GM23338 (cell line): ENCODE data around the gene TUBGCP2. TPM values are rescaled to one million over a fixed set of nuclear protein-coding genes. Genes with fewer than 3 reads are reported as not detected.

Experiments
- ATAC-seq: fragments of 200-7000 bp; cut with Tn5 transposase; 3 replicates; pipeline ENCODE4 v1.9.1; 2020
- DNase-seq: peaks from one replicate; pipeline ENCODE4 v3.0.0-alpha.2; 2015; ENCODE audit warnings: low spot score
- H2AFZ ChIP-seq: fragments of 200-600 bp; sonication (generic); 2 replicates; pipeline ENCODE4 v1.8.0; 2016; ENCODE audit warnings: antibody characterized with exemption, mild to moderate bottlenecking, moderate library complexity
- H3F3A ChIP-seq: fragments of 200-600 bp; sonication (generic); replicated peaks from 2 replicates; pipeline ENCODE4 v1.8.0; 2017; ENCODE audit warnings: antibody characterized with exemption, mixed run types, low read depth
- H3K27ac ChIP-seq: fragments of 200-600 bp; sonication (generic); 2 replicates; pipeline ENCODE4 v1.6.1; 2016; ENCODE audit warnings: low read depth
- H3K27me3 ChIP-seq: fragments of 200-600 bp; sonication (generic); 2 replicates; pipeline ENCODE4 v1.8.0; 2016; ENCODE audit warnings: mild to moderate bottlenecking, mixed run types, moderate library complexity; ENCODE audit not compliant: insufficient read depth
- H3K36me3 ChIP-seq: fragments of 200-600 bp; sonication (generic); 2 replicates; pipeline ENCODE4 v1.8.0; 2016; ENCODE audit warnings: mild to moderate bottlenecking; ENCODE audit not compliant: insufficient read depth
- H3K4me1 ChIP-seq: fragments of 200-600 bp; sonication (generic); 2 replicates; pipeline ENCODE4 v1.8.0; 2016; ENCODE audit warnings: mild to moderate bottlenecking, moderate library complexity; ENCODE audit not compliant: insufficient read depth
- H3K4me2 ChIP-seq: fragments of 200-600 bp; sonication (generic); 2 replicates; pipeline ENCODE4 v1.7.1; 2017; ENCODE audit warnings: mixed run types
- H3K4me3 ChIP-seq: fragments of 200-600 bp; sonication (generic); 2 replicates; pipeline ENCODE4 v1.6.1; 2016; ENCODE audit warnings: mixed run types
- H3K79me2 ChIP-seq: fragments of 200-600 bp; sonication (generic); replicated peaks from 2 replicates; pipeline ENCODE4 v1.8.0; 2017; ENCODE audit warnings: mild to moderate bottlenecking; ENCODE audit not compliant: insufficient read depth
- H3K9me2 ChIP-seq: fragments of 200-600 bp; sonication (generic); 2 replicates; pipeline ENCODE4 v1.8.0; 2017; ENCODE audit not compliant: insufficient read depth
- H4K20me1 ChIP-seq: fragments of 200-600 bp; sonication (generic); replicated peaks from 2 replicates; pipeline ENCODE4 v1.8.0; 2017; ENCODE audit warnings: mild to moderate bottlenecking; ENCODE audit not compliant: insufficient read depth
- H3K27ac Mint-ChIP-seq: 2 replicates; pipeline ENCODE4 v1.8.0; 2020; ENCODE audit warnings: inconsistent platforms, mild to moderate bottlenecking, moderate library complexity, mixed read lengths
- H3K27me3 Mint-ChIP-seq: 3 replicates; pipeline ENCODE4 v1.8.0; 2022; ENCODE audit warnings: low read depth, mild to moderate bottlenecking, moderate library complexity, mixed read lengths, inconsistent platforms; ENCODE audit not compliant: insufficient read depth, poor library complexity
- H3K36me3 Mint-ChIP-seq: 3 replicates; pipeline ENCODE4 v1.8.0; 2021; ENCODE audit warnings: low read depth, mild to moderate bottlenecking, inconsistent platforms, moderate library complexity, mixed read lengths
- H3K4me1 Mint-ChIP-seq: 3 replicates; pipeline ENCODE4 v1.8.0; 2020; ENCODE audit warnings: mild to moderate bottlenecking, inconsistent platforms, mixed read lengths
- H3K4me3 Mint-ChIP-seq: 3 replicates; pipeline ENCODE4 v1.8.0; 2021; ENCODE audit warnings: moderate library complexity, mild to moderate bottlenecking, inconsistent platforms, mixed read lengths
- H3K9me3 Mint-ChIP-seq: 3 replicates; pipeline ENCODE4 v1.8.0; 2020; ENCODE audit warnings: moderate library complexity, mild to moderate bottlenecking, inconsistent platforms, mixed read lengths
- CREB1 ChIP-seq: fragments of 250-450 bp; sonication (Bioruptor Pico); IDR thresholded peaks from 2 replicates; pipeline ENCODE4 v1.5.0; 2020; ENCODE audit warnings: low read depth, mild to moderate bottlenecking, moderate library complexity
- EZH2 ChIP-seq: fragments of 200-600 bp; sonication (generic); IDR thresholded peaks from one replicate; pipeline ENCODE4 v1.8.0; 2017; ENCODE audit warnings: antibody characterized with exemption, mild to moderate bottlenecking, low read depth; ENCODE audit not compliant: unreplicated experiment
- EZH2phosphoT487 ChIP-seq: fragments of 200-600 bp; sonication (generic); IDR thresholded peaks from one replicate; pipeline ENCODE4 v1.8.1; 2018; ENCODE audit warnings: antibody characterized with exemption; ENCODE audit not compliant: unreplicated experiment
- JUNB ChIP-seq: IDR thresholded peaks from one replicate; pipeline ENCODE4 v1.6.1; 2016; ENCODE audit warnings: antibody characterized with exemption; ENCODE audit not compliant: unreplicated experiment
- NANOG ChIP-seq: IDR thresholded peaks from 2 replicates; pipeline ENCODE4 v1.6.1; 2016; ENCODE audit warnings: antibody characterized with exemption, borderline replicate concordance
- POLR2AphosphoS5 ChIP-seq: IDR thresholded peaks from 2 replicates; pipeline ENCODE4 v1.6.1; 2016; ENCODE audit warnings: antibody characterized with exemption, low read depth
- REST ChIP-seq: IDR thresholded peaks from one replicate; pipeline ENCODE4 v1.6.1; 2018; ENCODE audit warnings: antibody characterized with exemption; ENCODE audit not compliant: unreplicated experiment
- STAT1 ChIP-seq: IDR thresholded peaks from one replicate; pipeline ENCODE4 v1.6.1; 2016; ENCODE audit warnings: antibody characterized with exemption; ENCODE audit not compliant: unreplicated experiment
- ZNF114 ChIP-seq: fragments of 250-450 bp; sonication (Bioruptor Pico); IDR thresholded peaks from 2 replicates; pipeline ENCODE4 v1.5.0; 2020; ENCODE audit warnings: mild to moderate bottlenecking, moderate library complexity
- ZNF331 ChIP-seq: fragments of 250-450 bp; sonication (Bioruptor Pico); IDR thresholded peaks from 2 replicates; pipeline ENCODE4 v1.5.0; 2020; ENCODE audit warnings: low read depth, mild to moderate bottlenecking, moderate library complexity
- ZNF462 ChIP-seq: fragments of 250-450 bp; sonication (Bioruptor Pico); IDR thresholded peaks from 2 replicates; pipeline ENCODE4 v1.5.0; 2020; ENCODE audit warnings: mild to moderate bottlenecking, moderate library complexity
- polyA plus RNA-seq: library from polyadenylated mRNA; unstranded; fragments of >200 nt; fragmentation: Nextera tagmentation; extraction: Ambion mirVana; gene quantifications from 2 replicates; pipeline ENCODE4 v1.2.1, GENCODE V29; 2016
- total RNA-seq: library from RNA; depleted of rRNA; stranded (reverse); fragments of >200 nt; shearing (Covaris generic); gene quantifications from 2 replicates; pipeline ENCODE4 v1.2.3, GENCODE V29; 2014
- TF ChIP-seq, protein P1 (sequence below), 2 experiments: fragments of 200-600 bp in 1 of 2; sonication (generic) in 1 of 2; conservative IDR thresholded peaks; 2 replicates each; pipeline versions ENCODE4 v1.5.1 to v1.6.1; 2016 to 2017; ENCODE audit warnings: antibody characterized with exemption in 2 of 2, low read depth in 2 of 2, mild to moderate bottlenecking in 2 of 2, moderate library complexity in 1 of 2
- TF ChIP-seq, protein P2 (sequence below): IDR thresholded peaks from 2 replicates; pipeline ENCODE4 v1.6.1; 2016; ENCODE audit warnings: antibody characterized with exemption

Gene TUBGCP2
- total and polyA plus RNA-seq, 2 experiments from 2014 or later = 59.6 to 67.7 TPM

DNA sequence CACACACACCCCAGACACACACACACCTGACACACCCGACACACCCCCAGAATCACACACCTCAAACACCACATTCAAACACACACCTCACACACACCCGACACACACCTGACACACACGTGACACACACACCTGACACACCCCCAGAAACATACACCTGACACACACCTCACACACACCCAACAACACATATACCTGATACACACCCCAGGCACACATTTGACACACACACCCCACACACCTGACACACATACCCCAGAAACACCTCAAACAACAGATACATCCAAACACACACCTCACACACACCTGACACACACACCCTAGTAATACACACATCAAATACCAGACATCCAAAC is 28.7 kb upstream of the TUBGCP2 start:
- Mint-ChIP-seq H3K27ac (no peak overlapping the region), H3K4me1 (no peaks in the 10 kb centered on the region; the same call in 2 of the 3 replicates), H3K9me3 (peaks cover 19% of the 10 kb centered on the region), H3K36me3 (no peaks in the 10 kb centered on the region; the same call in 1 of the 3 replicates), H3K4me3 (no peak overlapping the region), H3K27me3 (peaks cover 34% of the 10 kb centered on the region)
- H3K4me1 ChIP-seq = no peaks in the 10 kb centered on the region
- H3F3A ChIP-seq = 0 out of 2 replicates have a peak, but pooled peaks cover 3% of the 10 kb centered on the region
- H2AFZ ChIP-seq = no peak overlapping the region
- DNase-seq = no peak
- no peaks in the 10 kb centered on the region for H3K9me2 ChIP-seq
- ATAC-seq = no peak
- TF ChIP-seq ZNF114 (CRISPR knock-in tag) (no peak), EZH2phosphoT487 (no peak), REST (no peak), POLR2AphosphoS5 (no peak), ZNF331 (CRISPR knock-in tag) (no peak), JUNB (no peak), CREB1 (CRISPR knock-in tag) (no peak), NANOG (no peak), ZNF462 (CRISPR knock-in tag) (no peak), STAT1 (no peak), EZH2 (no peak)
- TF ChIP-seq, protein P1, sequence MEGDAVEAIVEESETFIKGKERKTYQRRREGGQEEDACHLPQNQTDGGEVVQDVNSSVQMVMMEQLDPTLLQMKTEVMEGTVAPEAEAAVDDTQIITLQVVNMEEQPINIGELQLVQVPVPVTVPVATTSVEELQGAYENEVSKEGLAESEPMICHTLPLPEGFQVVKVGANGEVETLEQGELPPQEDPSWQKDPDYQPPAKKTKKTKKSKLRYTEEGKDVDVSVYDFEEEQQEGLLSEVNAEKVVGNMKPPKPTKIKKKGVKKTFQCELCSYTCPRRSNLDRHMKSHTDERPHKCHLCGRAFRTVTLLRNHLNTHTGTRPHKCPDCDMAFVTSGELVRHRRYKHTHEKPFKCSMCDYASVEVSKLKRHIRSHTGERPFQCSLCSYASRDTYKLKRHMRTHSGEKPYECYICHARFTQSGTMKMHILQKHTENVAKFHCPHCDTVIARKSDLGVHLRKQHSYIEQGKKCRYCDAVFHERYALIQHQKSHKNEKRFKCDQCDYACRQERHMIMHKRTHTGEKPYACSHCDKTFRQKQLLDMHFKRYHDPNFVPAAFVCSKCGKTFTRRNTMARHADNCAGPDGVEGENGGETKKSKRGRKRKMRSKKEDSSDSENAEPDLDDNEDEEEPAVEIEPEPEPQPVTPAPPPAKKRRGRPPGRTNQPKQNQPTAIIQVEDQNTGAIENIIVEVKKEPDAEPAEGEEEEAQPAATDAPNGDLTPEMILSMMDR (conservative IDR thresholded peaks at IDR 0.05; ENCODE audit: low read depth in 2 of 2) = no peak
- TF ChIP-seq, protein P2, sequence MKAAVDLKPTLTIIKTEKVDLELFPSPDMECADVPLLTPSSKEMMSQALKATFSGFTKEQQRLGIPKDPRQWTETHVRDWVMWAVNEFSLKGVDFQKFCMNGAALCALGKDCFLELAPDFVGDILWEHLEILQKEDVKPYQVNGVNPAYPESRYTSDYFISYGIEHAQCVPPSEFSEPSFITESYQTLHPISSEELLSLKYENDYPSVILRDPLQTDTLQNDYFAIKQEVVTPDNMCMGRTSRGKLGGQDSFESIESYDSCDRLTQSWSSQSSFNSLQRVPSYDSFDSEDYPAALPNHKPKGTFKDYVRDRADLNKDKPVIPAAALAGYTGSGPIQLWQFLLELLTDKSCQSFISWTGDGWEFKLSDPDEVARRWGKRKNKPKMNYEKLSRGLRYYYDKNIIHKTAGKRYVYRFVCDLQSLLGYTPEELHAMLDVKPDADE = no peak
- H3K79me2 ChIP-seq = no peaks in the 10 kb centered on the region
- no peak overlapping the region for H3K27ac ChIP-seq
- H3K36me3 ChIP-seq = no peaks in the 10 kb centered on the region
- peaks cover 47% of the 10 kb centered on the region for H3K27me3 ChIP-seq
- H4K20me1 ChIP-seq = no peaks in the 10 kb centered on the region
- H3K4me3 ChIP-seq = no peak overlapping the region
- no peak overlapping the region for H3K4me2 ChIP-seq
